ENCODE results near the gene KCNK6. TPM values are rescaled to one million over a fixed set of nuclear protein-coding genes. Genes with fewer than 3 reads are reported as not detected.

The KCNK6 gene
- total and polyA plus RNA-seq, 2 donors (not counting 3 experiments of a cell fraction or from before 2014, with no cell fraction given): 7.4 to 11.3 TPM

- no peaks in the 10 kb centered on the region for H3K9me3 ChIP-seq (replicated peaks; ENCODE audit: control insufficient read depth, insufficient read depth, low read length)
- no peak overlapping the region for H3K9ac ChIP-seq (replicated peaks; ENCODE audit: extremely low read depth, insufficient read depth, low read length)
- no peaks in the 10 kb centered on the region for H3K27me3 ChIP-seq (ENCODE audit: control insufficient read depth in 2 of 2, insufficient read depth in 2 of 2, low read length in 2 of 2)
- FAIRE-seq (no peak), DNase-seq (ENCODE audit: low read depth, low spot score) (no peak)
- intact Hi-C loops (cut with micrococcal nuclease): no loop called here
- peaks cover 27% of the 10 kb centered on the region for H3K79me2 ChIP-seq (ENCODE audit: control insufficient read depth, insufficient read depth, low read length)
- no peak overlapping the region for H3K4me2 ChIP-seq (ENCODE audit: insufficient read depth, low read length)
- H3K9me1 ChIP-seq (replicated peaks; ENCODE audit: control insufficient read depth, extremely low read depth, insufficient read depth, low read length): no peaks in the 10 kb centered on the region
- H3K27ac ChIP-seq (ENCODE audit: insufficient read depth, low read depth, low read length): no peak overlapping the region
- H2AFZ ChIP-seq (ENCODE audit: low read depth, low read length): no peak overlapping the region
- H3K4me3 ChIP-seq (replicated peaks in 1 of 3; ENCODE audit: insufficient read depth in 1 of 3, low read depth in 1 of 3, low read length in 3 of 3): no peak overlapping the region
- H3K36me3 ChIP-seq (ENCODE audit: control insufficient read depth in 2 of 2, extremely low read depth in 1 of 2, insufficient read depth in 2 of 2, low read length in 2 of 2): peaks cover 12 to 42% of the 10 kb centered on the region in 2 experiments
- ChIA-PET POLR2A (no interaction called here), CTCF (interaction anchor here (1.1 kb wide), 1 partner anchor 9 kb away, joined by 4 read pairs; the partner anchor contains the start of gene GGN)
- no TSS peak for BruUV-seq (replicated peaks)
- no peaks in the 10 kb centered on the region for H4K20me1 ChIP-seq (replicated peaks; ENCODE audit: control insufficient read depth, extremely low read depth, insufficient read depth, low read length)
- H3K4me1 ChIP-seq (ENCODE audit: control insufficient read depth, extremely low read depth, insufficient read depth, low read length): peaks cover 14% of the 10 kb centered on the region
- dilution Hi-C loops (cut with MboI; ENCODE audit: extremely low pct_ligation_motif_present, low sequenced_read_pairs): no loop called here
- TF ChIP-seq JUN (IDR thresholded peaks at IDR 0.05; ENCODE audit: borderline replicate concordance, insufficient read depth, insufficient read length, low read depth): no peak
- no peak for TF ChIP-seq MYC (IDR thresholded peaks at IDR 0.05; ENCODE audit: low read depth, low read length)
- TF ChIP-seq POLR2AphosphoS5 (IDR thresholded peaks at IDR 0.05; ENCODE audit: insufficient read depth, low read depth, low read length): no peak
- TF ChIP-seq CTCF (IDR thresholded peaks at IDR 0.05; ENCODE audit: extremely low read depth in 1 of 2, insufficient read depth in 1 of 2, low read depth in 1 of 2, low read length in 2 of 2): no peak
- no peak for TF ChIP-seq FOS (IDR thresholded peaks at IDR 0.05; ENCODE audit: borderline replicate concordance, insufficient read depth, low read length)
- no peak for TF ChIP-seq EZH2 (IDR thresholded peaks at IDR 0.05; ENCODE audit: borderline replicate concordance, low read depth, low read length, severe bottlenecking)
- no peak for TF ChIP-seq POLR2A (IDR thresholded peaks at IDR 0.05; ENCODE audit: low read depth, low read length)
- TF ChIP-seq, protein P1, sequence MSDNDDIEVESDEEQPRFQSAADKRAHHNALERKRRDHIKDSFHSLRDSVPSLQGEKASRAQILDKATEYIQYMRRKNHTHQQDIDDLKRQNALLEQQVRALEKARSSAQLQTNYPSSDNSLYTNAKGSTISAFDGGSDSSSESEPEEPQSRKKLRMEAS (IDR thresholded peaks at IDR 0.05; ENCODE audit: insufficient read depth, insufficient read length): no peak
- TF ChIP-seq GATA2 (IDR thresholded peaks at IDR 0.05; ENCODE audit: insufficient read depth, insufficient read length, low read depth, low read length): no peak
These were observed 59.2 kb downstream of the KCNK6 start for GRCh38 chr19:38378866-38379265.
